Activated CD4-positive, CD25-positive, alpha-beta regulatory T cell treated with anti-CD3 and anti-CD28 coated beads, Interleukin-2, amount 50 U/mL, for 16 hours (primary cell): ENCODE data around the gene FERD3L.

Source experiments
- DNase-seq: peaks from one replicate; pipeline ENCODE4 v3.0.0-alpha.2; 2020; ENCODE audit warnings: low read depth, low spot score

Gene FERD3L

GRCh38 chr7:19117091-19117869 lies 27.9 kb downstream of the FERD3L start, which contains the start of gene TWIST1:
Gene TWIST1, minus strand, starts transcription at chr7:19117636. Its CDS starts 315 bp downstream, at chr7:19117321.
- no peak for DNase-seq

DNA sequence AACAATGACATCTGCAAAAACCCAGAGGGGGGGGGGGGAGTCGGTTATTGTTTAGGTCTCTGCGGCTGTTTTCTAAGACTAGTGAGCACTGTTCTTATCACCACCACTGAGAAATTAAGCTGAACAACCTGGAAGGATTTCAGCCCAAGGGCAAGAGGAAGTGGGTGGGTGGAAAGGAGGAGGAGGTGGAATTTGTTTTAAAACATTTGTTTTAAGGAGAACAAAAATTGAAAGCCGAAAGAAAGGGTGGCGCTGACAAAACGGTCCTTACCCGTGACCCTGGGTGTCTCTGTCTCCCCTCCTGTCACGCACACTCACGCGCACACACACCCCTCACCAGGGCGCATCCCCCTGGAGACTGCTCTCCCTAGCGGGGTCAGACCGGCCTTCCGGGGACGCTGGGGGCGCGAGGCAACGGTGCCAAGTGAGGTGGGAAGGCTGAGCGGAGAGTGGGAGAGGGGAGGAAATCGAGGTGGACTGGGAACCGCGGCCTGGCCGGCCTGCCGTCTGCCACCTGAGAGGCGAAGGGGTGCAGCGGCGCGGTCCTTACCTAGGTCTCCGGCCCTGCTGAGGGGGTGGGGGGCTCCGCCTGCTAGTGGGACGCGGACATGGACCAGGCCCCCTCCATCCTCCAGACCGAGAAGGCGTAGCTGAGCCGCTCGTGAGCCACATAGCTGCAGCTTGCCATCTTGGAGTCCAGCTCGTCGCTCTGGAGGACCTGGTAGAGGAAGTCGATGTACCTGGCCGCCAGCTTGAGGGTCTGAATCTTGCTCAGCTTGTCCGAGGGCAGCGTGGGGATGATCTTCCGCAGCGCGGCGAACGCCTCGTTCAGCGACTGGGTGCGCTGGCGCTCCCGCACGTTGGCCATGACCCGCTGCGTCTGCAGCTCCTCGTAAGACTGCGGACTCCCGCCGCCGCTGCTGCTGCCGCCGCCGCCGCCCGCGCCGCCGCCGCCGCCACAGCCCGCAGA lies 28.8 kb downstream of the FERD3L start:
- DNase-seq, result no peak

- no peak for DNase-seq
Measured at GRCh38 chr7:19114551-19114855, 30.7 kb downstream of the FERD3L start.

DNA sequence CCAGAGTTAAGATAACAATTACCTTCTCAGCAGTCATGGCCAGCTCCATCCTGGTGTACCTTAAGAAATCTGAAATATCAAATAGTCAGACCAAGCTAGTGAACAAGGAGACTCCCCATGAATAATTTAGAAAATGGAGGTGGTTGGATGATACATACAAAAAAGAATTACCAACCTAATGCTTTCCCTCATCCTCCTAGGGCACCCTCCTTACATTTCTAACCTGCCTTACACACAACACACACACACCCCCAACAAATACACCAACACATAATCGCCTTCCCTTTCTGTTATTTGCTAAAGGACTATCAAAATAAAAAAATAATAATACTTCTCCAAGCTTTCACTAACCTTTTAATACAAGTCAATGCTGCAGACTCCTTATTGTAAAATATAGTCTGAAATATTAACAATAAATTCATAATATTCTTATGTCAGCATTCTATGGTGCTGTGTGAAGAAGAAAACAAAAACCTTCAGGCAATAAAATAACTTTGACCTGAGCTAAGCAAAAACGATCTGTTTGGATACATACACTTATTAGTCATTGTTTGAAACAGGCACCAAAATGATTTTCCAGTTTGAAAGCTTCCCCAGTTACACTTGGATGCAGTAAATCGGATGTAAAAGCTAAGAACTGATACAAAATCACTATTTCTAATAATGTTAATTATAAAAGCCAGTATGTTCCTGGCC lies 31.2 kb downstream of the FERD3L start:
- DNase-seq, result no peak

DNA sequence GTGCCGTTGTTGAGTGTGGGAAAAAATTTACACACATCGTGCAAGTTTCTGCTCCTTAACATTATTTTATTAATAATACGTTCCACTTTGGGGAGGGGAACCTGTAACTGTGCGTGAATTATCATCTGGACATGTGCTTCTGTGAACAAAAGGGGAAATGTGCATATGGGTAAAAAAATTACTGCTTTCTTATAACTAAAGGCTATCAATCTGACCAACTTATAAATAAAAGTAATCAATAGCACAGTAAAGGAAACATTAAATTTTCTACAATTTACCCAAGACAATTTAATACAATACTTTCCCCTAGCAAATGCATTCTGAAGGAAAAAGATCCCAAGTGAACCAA lies 32.2 kb downstream of the FERD3L start:
- no peak for DNase-seq

DNA sequence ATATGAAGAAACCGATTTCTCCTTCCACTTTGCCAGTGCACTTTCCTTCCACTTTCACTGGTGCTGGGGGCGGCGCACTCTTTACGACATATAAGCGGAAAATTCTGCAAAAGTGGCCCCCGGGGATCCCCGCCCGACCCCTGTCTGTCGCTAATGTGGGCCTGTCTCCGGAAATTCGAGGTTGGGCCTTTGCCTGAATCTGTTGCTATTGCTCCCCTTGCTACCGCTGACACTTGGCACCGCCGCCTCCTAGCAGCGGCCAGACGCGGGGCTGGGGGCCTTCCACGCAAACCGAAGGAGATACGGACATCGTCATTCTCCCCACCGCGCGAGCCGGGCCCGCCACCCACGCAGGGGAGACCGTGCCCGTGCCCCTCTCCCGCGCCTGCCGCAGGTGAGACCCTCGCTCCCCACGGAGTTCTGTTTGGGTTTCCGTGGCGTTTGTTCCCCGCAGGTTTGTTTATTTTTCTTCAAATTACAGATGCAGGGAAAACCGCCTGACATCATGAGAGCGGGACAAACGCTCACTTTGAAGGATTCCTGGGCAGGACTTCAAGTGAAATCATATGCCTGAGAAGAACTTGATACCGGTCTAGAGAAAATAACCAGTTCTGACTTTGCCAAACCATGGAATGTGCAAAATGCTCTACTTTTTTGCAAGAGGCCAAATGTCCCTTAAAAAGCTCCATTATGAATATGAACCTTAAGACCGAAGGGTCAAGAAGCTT lies 32.8 kb downstream of the FERD3L start:
- DNase-seq, result no peak

DNA sequence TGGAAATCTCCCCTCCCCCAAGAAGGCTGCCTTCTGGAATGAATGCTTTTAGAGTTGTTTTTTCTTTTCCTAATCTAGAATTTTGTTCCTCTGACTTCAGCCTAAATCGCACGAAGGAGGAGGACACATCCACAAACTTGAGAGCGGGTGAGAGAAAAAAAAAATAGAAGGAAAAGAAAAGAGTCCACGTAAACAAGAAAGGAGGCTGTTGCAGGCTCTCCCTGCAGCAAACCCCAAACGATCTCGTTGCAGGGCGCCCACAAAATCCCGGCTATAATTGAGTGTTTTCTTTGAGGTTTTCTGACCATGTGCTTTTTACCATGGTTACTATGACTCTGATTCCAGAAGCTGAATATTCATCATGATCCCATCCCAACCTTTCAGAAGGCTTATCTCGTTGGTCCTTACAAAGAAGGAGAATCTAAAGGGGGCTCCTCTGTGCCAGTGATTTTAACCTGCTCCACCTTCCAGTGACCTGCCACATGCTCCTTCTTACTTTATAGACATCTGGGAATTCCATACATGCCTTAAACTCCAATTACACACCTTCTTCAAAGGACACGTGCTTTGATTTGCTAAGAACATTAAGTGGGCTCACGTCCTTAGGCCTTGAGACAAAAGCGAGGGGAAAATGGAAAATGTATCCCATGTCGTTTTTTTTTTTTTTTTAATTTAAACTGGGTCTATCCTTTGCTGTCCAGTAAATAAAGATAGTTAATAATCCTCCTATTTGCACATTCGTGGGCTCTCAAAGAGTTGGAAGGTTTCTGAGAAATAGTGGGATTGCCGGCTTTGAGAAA lies 33.5 kb downstream of the FERD3L start:
- DNase-seq, result no peak

- no peak for DNase-seq
Measured at GRCh38 chr7:19110776-19111175, 34.4 kb downstream of the FERD3L start.

GRCh38 chr7:19110026-19110730 lies 35.0 kb downstream of the FERD3L start:
- DNase-seq, result no peak

GRCh38 chr7:19109000-19109946 lies 35.9 kb downstream of the FERD3L start:
- no peak for DNase-seq

- no peak for DNase-seq
Measured at GRCh38 chr7:19107356-19108146, 37.7 kb downstream of the FERD3L start.

GRCh38 chr7:19107081-19107355 lies 38.2 kb downstream of the FERD3L start:
- DNase-seq, result no peak

- DNase-seq, result no peak
Measured at GRCh38 chr7:19106241-19107080, 38.8 kb downstream of the FERD3L start.

GRCh38 chr7:19105546-19105945 lies 39.7 kb downstream of the FERD3L start:
- no peak for DNase-seq

DNA sequence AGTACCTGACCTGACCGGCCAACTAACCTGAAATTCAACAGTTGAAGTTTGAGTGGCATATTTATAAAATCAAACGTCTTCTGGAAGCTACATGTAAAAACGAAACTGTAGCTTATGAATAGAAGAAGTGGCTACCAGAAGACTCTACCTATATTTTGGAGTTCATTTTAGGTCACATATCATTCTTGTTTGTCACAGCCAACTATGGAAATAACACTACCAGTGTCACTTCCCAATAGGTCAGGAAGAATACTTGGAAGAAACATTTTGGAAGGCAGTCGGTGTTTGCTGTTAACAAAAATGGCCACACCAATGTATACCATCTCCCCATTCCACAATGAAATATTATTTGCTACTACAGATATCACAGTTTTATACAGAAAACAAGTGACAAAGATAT lies 40.4 kb downstream of the FERD3L start:
- DNase-seq, result no peak

- DNase-seq, result no peak
Measured at GRCh38 chr7:19102884-19103283, 42.3 kb downstream of the FERD3L start.

DNA sequence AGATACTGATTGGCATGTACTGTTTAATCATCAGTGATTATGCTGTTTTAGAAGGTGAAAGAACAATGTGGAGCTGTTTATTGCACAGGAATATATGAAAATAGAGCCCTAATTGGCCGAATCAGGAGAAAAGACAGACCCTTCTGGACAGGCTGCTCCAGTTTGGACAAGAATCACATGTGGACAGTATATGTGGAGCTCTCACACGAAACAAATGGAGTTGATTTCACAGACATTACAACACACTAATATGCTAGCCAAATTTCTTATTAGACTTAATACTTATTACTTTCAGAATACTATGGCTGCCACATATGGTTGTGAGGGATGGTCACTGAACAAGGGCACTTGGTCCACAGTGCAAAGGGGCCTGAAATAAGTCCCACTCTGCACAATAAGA lies 43.3 kb downstream of the FERD3L start:
- DNase-seq, result no peak
